Measurements from ENCODE around the gene TCERG1L.

Gene TCERG1L

GRCh38 chr10:131074682-131075081, 236.8 kb downstream of the TCERG1L start:
- H2AFZ ChIP-seq (ENCODE audit: low read depth, low read length, severe bottlenecking): no peak overlapping the region
- no peaks in the 10 kb centered on the region for H3K36me3 ChIP-seq (ENCODE audit: low read length)
- H4K20me1 ChIP-seq (ENCODE audit: low read depth, low read length): no peaks in the 10 kb centered on the region
- H3K4me3 ChIP-seq (ENCODE audit: insufficient read depth, low read length, poor library complexity, severe bottlenecking): no peak overlapping the region
- H3K27me3 ChIP-seq (ENCODE audit: low read length): no peaks in the 10 kb centered on the region
- no peaks in the 10 kb centered on the region for H3F3A ChIP-seq (ENCODE audit: insufficient read depth)
- TF ChIP-seq EZH2phosphoT487 (conservative IDR thresholded peaks at IDR 0.05; ENCODE audit: low read length) (no peak), CTCF (IDR thresholded peaks at IDR 0.05; ENCODE audit: insufficient read depth, low read length, poor library complexity, severe bottlenecking) (no peak)
- no peak overlapping the region for H3K4me2 ChIP-seq (ENCODE audit: low read depth, low read length, poor library complexity, severe bottlenecking)
- no peaks in the 10 kb centered on the region for H3K79me2 ChIP-seq (ENCODE audit: insufficient read depth, low read length)
- H3K9ac ChIP-seq (ENCODE audit: low read length): no peak overlapping the region
- no peaks in the 10 kb centered on the region for H3K9me3 ChIP-seq (ENCODE audit: insufficient read depth, low read length)
- no peaks in the 10 kb centered on the region for H3K9me2 ChIP-seq (replicated peaks; ENCODE audit: insufficient read depth, low read length)
- H3K27ac ChIP-seq (ENCODE audit: low read depth, low read length): no peak overlapping the region

- Histone ChIP-seq H3K4me3 (ENCODE audit: insufficient read depth, low read length, poor library complexity, severe bottlenecking) (no peak overlapping the region), H3K36me3 (ENCODE audit: low read length) (no peaks in the 10 kb centered on the region), H3K4me2 (ENCODE audit: low read depth, low read length, poor library complexity, severe bottlenecking) (no peak overlapping the region), H4K20me1 (ENCODE audit: low read depth, low read length) (no peaks in the 10 kb centered on the region), H3K9ac (ENCODE audit: low read length) (no peak overlapping the region), H3K27me3 (ENCODE audit: low read length) (no peaks in the 10 kb centered on the region), H3K27ac (ENCODE audit: low read depth, low read length) (no peak overlapping the region), H3K9me3 (ENCODE audit: insufficient read depth, low read length) (no peaks in the 10 kb centered on the region), H3F3A (ENCODE audit: insufficient read depth) (no peaks in the 10 kb centered on the region), H3K9me2 (replicated peaks; ENCODE audit: insufficient read depth, low read length) (no peaks in the 10 kb centered on the region), H3K79me2 (ENCODE audit: insufficient read depth, low read length) (no peaks in the 10 kb centered on the region), H2AFZ (ENCODE audit: low read depth, low read length, severe bottlenecking) (no peak overlapping the region)
- TF ChIP-seq CTCF (IDR thresholded peaks at IDR 0.05; ENCODE audit: insufficient read depth, low read length, poor library complexity, severe bottlenecking) (no peak), EZH2phosphoT487 (conservative IDR thresholded peaks at IDR 0.05; ENCODE audit: low read length) (no peak)
These were observed 238.0 kb downstream of the TCERG1L start for GRCh38 chr10:131073469-131074035.

- Histone ChIP-seq H3K27ac (ENCODE audit: low read depth, low read length) (no peak overlapping the region), H3K9ac (ENCODE audit: low read length) (no peak overlapping the region), H3K9me3 (ENCODE audit: insufficient read depth, low read length) (no peaks in the 10 kb centered on the region), H3K79me2 (ENCODE audit: insufficient read depth, low read length) (no peaks in the 10 kb centered on the region), H3K4me2 (ENCODE audit: low read depth, low read length, poor library complexity, severe bottlenecking) (no peak overlapping the region), H3F3A (ENCODE audit: insufficient read depth) (no peaks in the 10 kb centered on the region), H3K36me3 (ENCODE audit: low read length) (no peaks in the 10 kb centered on the region), H4K20me1 (ENCODE audit: low read depth, low read length) (no peaks in the 10 kb centered on the region), H3K4me3 (ENCODE audit: insufficient read depth, low read length, poor library complexity, severe bottlenecking) (no peak overlapping the region), H3K27me3 (ENCODE audit: low read length) (no peaks in the 10 kb centered on the region), H2AFZ (ENCODE audit: low read depth, low read length, severe bottlenecking) (no peak overlapping the region), H3K9me2 (replicated peaks; ENCODE audit: insufficient read depth, low read length) (no peaks in the 10 kb centered on the region)
- TF ChIP-seq CTCF (IDR thresholded peaks at IDR 0.05; ENCODE audit: insufficient read depth, low read length, poor library complexity, severe bottlenecking) (no peak), EZH2phosphoT487 (conservative IDR thresholded peaks at IDR 0.05; ENCODE audit: low read length) (no peak)
These were observed 238.7 kb downstream of the TCERG1L start for GRCh38 chr10:131072651-131073468.

All from SU-DHL-6 (cell line).